Measurements from ENCODE around the gene LIN9. TPM values are rescaled to one million over a fixed set of nuclear protein-coding genes. Genes with fewer than 3 reads are reported as not detected.

Gene LIN9
- total RNA-seq, 1 donor from 2014 or later, result 14.0 TPM

DNA sequence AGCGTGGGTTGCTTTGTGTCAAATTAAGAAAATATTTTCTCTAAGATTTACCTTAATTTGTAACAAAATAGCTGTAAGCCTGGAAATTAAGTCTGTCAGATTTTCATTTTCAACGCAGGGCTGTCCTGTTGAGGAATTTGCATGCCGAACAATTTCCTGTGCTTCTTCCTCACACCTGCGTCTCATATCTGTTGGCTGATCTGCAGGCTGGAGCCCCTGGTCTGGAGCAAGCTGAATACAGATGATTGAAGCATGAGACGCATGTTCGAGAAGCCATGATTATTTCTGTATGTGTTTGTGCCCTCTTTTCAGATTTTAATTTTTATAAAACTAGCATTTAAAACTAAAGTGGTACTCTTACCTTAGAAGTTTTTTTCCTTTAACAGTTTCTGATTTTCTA lies 75.7 kb downstream of the LIN9 start:
- Mint-ChIP-seq H3K9me3 (no peaks in the 10 kb centered on the region), H3K27me3 (ENCODE audit: low read depth) (no peaks in the 10 kb centered on the region), H3K36me3 (ENCODE audit: low read depth) (peaks cover 6% of the 10 kb centered on the region), H3K4me1 (no peaks in the 10 kb centered on the region), H3K4me3 (no peak overlapping the region), H3K27ac (ENCODE audit: unreplicated experiment) (no peak overlapping the region)
- no peak for DNase-seq (ENCODE audit: low read depth, low spot score)
- TF ChIP-seq, protein P1, sequence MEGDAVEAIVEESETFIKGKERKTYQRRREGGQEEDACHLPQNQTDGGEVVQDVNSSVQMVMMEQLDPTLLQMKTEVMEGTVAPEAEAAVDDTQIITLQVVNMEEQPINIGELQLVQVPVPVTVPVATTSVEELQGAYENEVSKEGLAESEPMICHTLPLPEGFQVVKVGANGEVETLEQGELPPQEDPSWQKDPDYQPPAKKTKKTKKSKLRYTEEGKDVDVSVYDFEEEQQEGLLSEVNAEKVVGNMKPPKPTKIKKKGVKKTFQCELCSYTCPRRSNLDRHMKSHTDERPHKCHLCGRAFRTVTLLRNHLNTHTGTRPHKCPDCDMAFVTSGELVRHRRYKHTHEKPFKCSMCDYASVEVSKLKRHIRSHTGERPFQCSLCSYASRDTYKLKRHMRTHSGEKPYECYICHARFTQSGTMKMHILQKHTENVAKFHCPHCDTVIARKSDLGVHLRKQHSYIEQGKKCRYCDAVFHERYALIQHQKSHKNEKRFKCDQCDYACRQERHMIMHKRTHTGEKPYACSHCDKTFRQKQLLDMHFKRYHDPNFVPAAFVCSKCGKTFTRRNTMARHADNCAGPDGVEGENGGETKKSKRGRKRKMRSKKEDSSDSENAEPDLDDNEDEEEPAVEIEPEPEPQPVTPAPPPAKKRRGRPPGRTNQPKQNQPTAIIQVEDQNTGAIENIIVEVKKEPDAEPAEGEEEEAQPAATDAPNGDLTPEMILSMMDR (conservative IDR thresholded peaks at IDR 0.05), result no peak

GRCh38 chr1:226226601-226227000 lies 82.4 kb downstream of the LIN9 start:
- no peak for DNase-seq (ENCODE audit: low read depth, low spot score)
- Mint-ChIP-seq H3K27ac (ENCODE audit: unreplicated experiment) (no peak overlapping the region), H3K36me3 (ENCODE audit: low read depth) (peaks cover 6% of the 10 kb centered on the region), H3K4me3 (no peak overlapping the region), H3K27me3 (ENCODE audit: low read depth) (peaks cover 41% of the 10 kb centered on the region), H3K4me1 (peaks cover 5% of the 10 kb centered on the region), H3K9me3 (no peaks in the 10 kb centered on the region)
- TF ChIP-seq, protein P1 (conservative IDR thresholded peaks at IDR 0.05), result no peak

DNA sequence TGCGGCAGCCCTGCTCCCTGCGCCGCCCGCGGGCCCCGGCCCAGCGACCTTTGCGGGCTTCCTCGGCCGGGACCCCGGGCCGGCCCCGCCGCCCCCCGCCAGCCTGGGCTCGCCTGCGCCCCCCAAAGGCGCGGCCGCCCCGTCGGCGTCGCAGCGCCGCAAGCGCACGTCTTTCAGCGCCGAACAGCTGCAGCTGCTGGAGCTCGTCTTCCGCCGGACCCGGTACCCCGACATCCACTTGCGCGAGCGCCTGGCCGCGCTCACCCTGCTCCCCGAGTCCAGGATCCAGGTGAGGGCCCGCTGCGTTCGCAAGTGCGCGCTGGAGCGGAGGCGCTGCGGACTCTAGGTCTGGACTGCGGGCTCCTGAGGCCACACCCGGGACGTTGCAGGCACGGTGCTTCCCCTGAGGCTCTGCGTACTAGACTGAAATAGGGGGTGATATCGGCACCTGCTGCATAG lies 85.1 kb downstream of the LIN9 start:
- H3K27me3 Mint-ChIP-seq (ENCODE audit: low read depth), result peaks cover 53% of the 10 kb centered on the region
- DNase-seq (ENCODE audit: low read depth, low spot score), result peak; percentile 23

DNA sequence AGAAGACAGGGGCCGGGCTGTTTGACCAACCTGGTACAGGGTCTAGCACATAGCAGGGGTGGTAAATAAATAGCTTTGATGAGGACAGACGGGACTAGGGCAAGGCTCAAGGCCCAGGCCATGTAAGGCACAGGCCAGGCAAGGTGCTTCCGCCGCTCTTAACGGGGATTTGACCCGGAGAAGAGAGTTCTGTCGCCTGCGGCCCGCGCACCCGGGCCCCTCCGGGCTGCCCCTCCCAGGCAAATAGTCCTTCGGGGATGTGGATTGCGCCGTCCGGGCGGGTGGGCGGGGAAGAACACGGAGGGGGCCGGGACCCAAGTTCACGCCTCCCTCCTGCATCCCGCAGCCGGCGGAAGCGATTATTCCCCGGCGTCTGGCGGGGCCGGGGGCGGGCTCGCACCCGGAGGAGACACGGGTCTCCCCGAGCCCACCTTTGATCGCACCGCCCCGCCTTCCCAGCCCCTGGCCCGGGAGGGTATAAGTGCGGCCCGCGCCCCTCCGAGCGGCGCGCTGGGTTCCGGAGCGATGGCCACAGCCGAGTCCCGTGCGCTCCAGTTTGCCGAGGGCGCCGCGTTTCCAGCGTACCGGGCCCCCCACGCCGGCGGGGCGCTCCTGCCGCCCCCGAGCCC lies 85.7 kb downstream of the LIN9 start, which contains the start of gene MIXL1:
MIXL1 (plus strand) TSS at position 508 of the 629 bp plus-strand sequence; CDS start at position 526, 18 bp downstream.
- Mint-ChIP-seq H3K9me3 (no peaks in the 10 kb centered on the region), H3K4me3 (peak within 1 kb of the TSS; percentile 86), H3K27me3 (ENCODE audit: low read depth) (peaks cover 53% of the 10 kb centered on the region), H3K36me3 (ENCODE audit: low read depth) (peaks cover 4% of the 10 kb centered on the region), H3K27ac (ENCODE audit: unreplicated experiment) (no peak within 1 kb of the TSS), H3K4me1 (peaks cover 5% of the 10 kb centered on the region)
- DNase-seq (ENCODE audit: low read depth, low spot score), result peak; percentile 13
- TF ChIP-seq, protein P1 (conservative IDR thresholded peaks at IDR 0.05), result no peak

More for the DNA sequence above, 85.1 kb downstream of the LIN9 start:
- Mint-ChIP-seq H3K4me1 (peaks cover 5% of the 10 kb centered on the region), H3K9me3 (no peaks in the 10 kb centered on the region), H3K27ac (ENCODE audit: unreplicated experiment) (no peak overlapping the region), H3K36me3 (ENCODE audit: low read depth) (peaks cover 4% of the 10 kb centered on the region), H3K4me3 (peak overlapping the region; percentile 86)
- TF ChIP-seq, protein P1 (conservative IDR thresholded peaks at IDR 0.05), result peak; percentile 27

- peaks cover 53% of the 10 kb centered on the region for H3K27me3 Mint-ChIP-seq (ENCODE audit: low read depth)
- H3K27ac Mint-ChIP-seq (ENCODE audit: unreplicated experiment), result no peak overlapping the region
- DNase-seq (ENCODE audit: low read depth, low spot score), result no peak
- H3K36me3 Mint-ChIP-seq (ENCODE audit: low read depth), result peaks cover 4% of the 10 kb centered on the region
- H3K4me1 Mint-ChIP-seq, result peaks cover 5% of the 10 kb centered on the region
- peak overlapping the region; percentile 65 for H3K4me3 Mint-ChIP-seq
- H3K9me3 Mint-ChIP-seq, result no peaks in the 10 kb centered on the region
- TF ChIP-seq, protein P1 (conservative IDR thresholded peaks at IDR 0.05), result no peak
These were observed 86.3 kb downstream of the LIN9 start for GRCh38 chr1:226222686-226223085.

Measured in neural crest cell (in vitro differentiated cells).